GM21381 (cell line): ENCODE data around the gene MAGI2.
"Not testable (repeated sequence)": the region's sequence is repeated elsewhere in the genome, so short reads cannot be mapped to it uniquely, and the experiment has no call there.

Experiments used
- ATAC-seq: cut with Tn5 transposase; IDR thresholded peaks from one replicate; pipeline ENCODE4 v1.9.1; 2021; ENCODE audit warnings: mild to moderate bottlenecking, moderate library complexity; ENCODE audit not compliant: unreplicated experiment

Gene MAGI2

GRCh38 chr7:78514634-78515033 is 938.8 kb downstream of the MAGI2 start:
- ATAC-seq: no peak

- ATAC-seq: no peak
Observed at GRCh38 chr7:78510580-78511188, 942.8 kb downstream of the MAGI2 start.

GRCh38 chr7:78503301-78503700 is 950.2 kb downstream of the MAGI2 start:
- not testable (repeated sequence) for ATAC-seq

GRCh38 chr7:78501064-78501463 is 952.4 kb downstream of the MAGI2 start:
- ATAC-seq: no peak

- no peak for ATAC-seq
Observed at GRCh38 chr7:78499971-78500370, 953.5 kb downstream of the MAGI2 start.

GRCh38 chr7:78499283-78499682 is 954.2 kb downstream of the MAGI2 start:
- ATAC-seq: no peak

- no peak for ATAC-seq
Observed at GRCh38 chr7:78497728-78498427, 955.6 kb downstream of the MAGI2 start.

- no peak for ATAC-seq
Observed at GRCh38 chr7:78496096-78496630, 957.3 kb downstream of the MAGI2 start.

- no peak for ATAC-seq
Observed at GRCh38 chr7:78493401-78493800, 960.1 kb downstream of the MAGI2 start.

GRCh38 chr7:78492146-78492545 is 961.3 kb downstream of the MAGI2 start:
- no peak for ATAC-seq

GRCh38 chr7:78490524-78490923 is 962.9 kb downstream of the MAGI2 start:
- no peak for ATAC-seq

GRCh38 chr7:78489476-78490240 is 963.8 kb downstream of the MAGI2 start:
- ATAC-seq: no peak

GRCh38 chr7:78487464-78487863 is 966.0 kb downstream of the MAGI2 start:
- ATAC-seq: no peak

- ATAC-seq: no peak
Observed at GRCh38 chr7:78479348-78479747, 974.1 kb downstream of the MAGI2 start.

- ATAC-seq: no peak
Observed at GRCh38 chr7:78476851-78477405, 976.5 kb downstream of the MAGI2 start.

GRCh38 chr7:78473571-78474301 is 979.7 kb downstream of the MAGI2 start:
- no peak for ATAC-seq

GRCh38 chr7:78473021-78473420 is 980.4 kb downstream of the MAGI2 start:
- ATAC-seq: no peak

GRCh38 chr7:78472519-78472918 is 980.9 kb downstream of the MAGI2 start:
- no peak for ATAC-seq

GRCh38 chr7:78465894-78466293 is 987.6 kb downstream of the MAGI2 start:
- no peak for ATAC-seq

- ATAC-seq: no peak
Observed at GRCh38 chr7:78463039-78463438, 990.4 kb downstream of the MAGI2 start.

GRCh38 chr7:78450706-78451105 is 1002.8 kb downstream of the MAGI2 start:
- no peak for ATAC-seq
